DOHH2 (cell line): ENCODE data around the gene TMEM229B.

ENCODE experiments used
- H3F3A ChIP-seq: fragments of 200-600 bp; sonication (generic), shearing (Covaris generic); 2 replicates; pipeline ENCODE4 v1.6.0; 2016; ENCODE audit warnings: antibody characterized with exemption, mild to moderate bottlenecking; ENCODE audit not compliant: control insufficient read depth, insufficient read depth
- H3K27ac ChIP-seq: fragments of 200-600 bp; sonication (generic); 2 replicates; pipeline ENCODE4 v1.5.1; 2014; ENCODE audit warnings: low read depth, mild to moderate bottlenecking, low read length, moderate library complexity
- H3K27me3 ChIP-seq: fragments of 200-600 bp; sonication (generic); 2 replicates; pipeline ENCODE4 v1.6.1; 2014; ENCODE audit warnings: mild to moderate bottlenecking, low read length, mixed read lengths; ENCODE audit not compliant: control insufficient read depth
- H3K36me3 ChIP-seq: fragments of 200-600 bp; sonication (generic); 2 replicates; pipeline ENCODE4 v1.6.1; 2014; ENCODE audit warnings: mild to moderate bottlenecking, low read length, moderate library complexity, mixed read lengths; ENCODE audit not compliant: control insufficient read depth
- H3K4me1 ChIP-seq: fragments of 200-600 bp; sonication (generic); 2 replicates; pipeline ENCODE4 v1.6.1; 2014; ENCODE audit warnings: mild to moderate bottlenecking, low read length, mixed read lengths; ENCODE audit not compliant: control insufficient read depth
- H3K4me2 ChIP-seq: fragments of 200-600 bp; sonication (generic); 2 replicates; pipeline ENCODE4 v1.6.0; 2014; ENCODE audit warnings: mild to moderate bottlenecking, low read length, moderate library complexity
- H3K4me3 ChIP-seq: fragments of 200-600 bp; sonication (generic); 2 replicates; pipeline ENCODE4 v1.5.1; 2014; ENCODE audit warnings: mild to moderate bottlenecking, low read length, mixed read lengths
- H3K79me2 ChIP-seq: fragments of 200-600 bp; sonication (generic); 2 replicates; pipeline ENCODE4 v1.6.1; 2014; ENCODE audit warnings: mild to moderate bottlenecking, low read length, mixed read lengths; ENCODE audit not compliant: control insufficient read depth
- H3K9me2 ChIP-seq: fragments of 200-600 bp; sonication (generic); replicated peaks from 2 replicates; pipeline ENCODE4 v1.6.1; 2014; ENCODE audit warnings: mild to moderate bottlenecking, low read length, mixed read lengths; ENCODE audit not compliant: control insufficient read depth
- H3K9me3 ChIP-seq: fragments of 200-600 bp; sonication (generic); 2 replicates; pipeline ENCODE4 v1.6.1; 2014; ENCODE audit warnings: antibody characterized with exemption, low read length, mixed read lengths; ENCODE audit not compliant: control insufficient read depth, insufficient read depth
- H4K20me1 ChIP-seq: fragments of 200-600 bp; sonication (generic); 2 replicates; pipeline ENCODE4 v1.6.0; 2014; ENCODE audit warnings: low read depth, mild to moderate bottlenecking, antibody characterized with exemption, low read length, moderate library complexity; ENCODE audit not compliant: control insufficient read depth, insufficient read depth
- CTCF ChIP-seq: fragments of 200-600 bp; sonication (generic); IDR thresholded peaks from one replicate; pipeline ENCODE4 v1.5.1; 2014; ENCODE audit warnings: antibody characterized with exemption, mild to moderate bottlenecking, low read depth, low read length; ENCODE audit not compliant: poor library complexity, severe bottlenecking
- EZH2phosphoT487 ChIP-seq: fragments of 200-600 bp; sonication (generic); IDR thresholded peaks from 2 replicates; pipeline ENCODE4 v1.6.1; 2017; ENCODE audit warnings: borderline replicate concordance, mild to moderate bottlenecking, antibody characterized with exemption, low read length, moderate library complexity, mixed read lengths

TMEM229B gene

GRCh38 chr14:67497216-67497615 is 8.7 kb upstream of the TMEM229B start:
- no peaks in the 10 kb centered on the region for H3K27me3 ChIP-seq
- H3K9me2 ChIP-seq = no peaks in the 10 kb centered on the region
- H3K4me2 ChIP-seq = no peak overlapping the region
- no peaks in the 10 kb centered on the region for H3K36me3 ChIP-seq
- H3K27ac ChIP-seq = no peak overlapping the region
- H3K79me2 ChIP-seq = no peaks in the 10 kb centered on the region
- no peak overlapping the region for H3K4me3 ChIP-seq
- H3F3A ChIP-seq = no peaks in the 10 kb centered on the region
- no peaks in the 10 kb centered on the region for H4K20me1 ChIP-seq
- peaks cover 18% of the 10 kb centered on the region for H3K9me3 ChIP-seq
- peaks cover 13% of the 10 kb centered on the region for H3K4me1 ChIP-seq
- no peak for TF ChIP-seq CTCF
- no peak for TF ChIP-seq EZH2phosphoT487

DNA sequence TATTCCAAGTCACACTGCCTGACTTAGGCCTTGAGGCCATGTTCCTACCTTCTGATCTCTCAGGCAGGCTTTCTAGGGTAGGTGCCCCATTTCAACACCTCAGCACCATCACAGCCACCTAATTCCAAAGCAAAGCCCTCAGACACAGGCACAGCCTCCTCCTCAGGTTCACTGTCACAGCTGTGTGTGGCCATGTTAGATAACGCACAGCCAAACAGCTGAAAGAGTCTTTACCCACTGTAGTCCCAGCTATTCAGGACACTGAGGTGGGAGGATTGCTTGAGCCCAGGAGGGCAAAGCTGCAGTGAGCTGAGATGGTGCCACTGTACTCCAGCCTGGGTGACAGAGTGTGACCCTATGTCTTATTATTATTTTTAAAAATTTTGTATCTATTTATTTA is 7.3 kb upstream of the TMEM229B start:
- no peaks in the 10 kb centered on the region for H3K79me2 ChIP-seq
- peaks cover 16% of the 10 kb centered on the region for H3K4me1 ChIP-seq
- H3K27me3 ChIP-seq = no peaks in the 10 kb centered on the region
- no peaks in the 10 kb centered on the region for H3K9me2 ChIP-seq
- no peaks in the 10 kb centered on the region for H3K36me3 ChIP-seq
- H3K4me3 ChIP-seq = no peak overlapping the region
- no peak for TF ChIP-seq EZH2phosphoT487
- no peak for TF ChIP-seq CTCF
- H4K20me1 ChIP-seq = no peaks in the 10 kb centered on the region
- no peaks in the 10 kb centered on the region for H3F3A ChIP-seq
- H3K4me2 ChIP-seq = no peak overlapping the region
- no peak overlapping the region for H3K27ac ChIP-seq
- peaks cover 18% of the 10 kb centered on the region for H3K9me3 ChIP-seq

DNA sequence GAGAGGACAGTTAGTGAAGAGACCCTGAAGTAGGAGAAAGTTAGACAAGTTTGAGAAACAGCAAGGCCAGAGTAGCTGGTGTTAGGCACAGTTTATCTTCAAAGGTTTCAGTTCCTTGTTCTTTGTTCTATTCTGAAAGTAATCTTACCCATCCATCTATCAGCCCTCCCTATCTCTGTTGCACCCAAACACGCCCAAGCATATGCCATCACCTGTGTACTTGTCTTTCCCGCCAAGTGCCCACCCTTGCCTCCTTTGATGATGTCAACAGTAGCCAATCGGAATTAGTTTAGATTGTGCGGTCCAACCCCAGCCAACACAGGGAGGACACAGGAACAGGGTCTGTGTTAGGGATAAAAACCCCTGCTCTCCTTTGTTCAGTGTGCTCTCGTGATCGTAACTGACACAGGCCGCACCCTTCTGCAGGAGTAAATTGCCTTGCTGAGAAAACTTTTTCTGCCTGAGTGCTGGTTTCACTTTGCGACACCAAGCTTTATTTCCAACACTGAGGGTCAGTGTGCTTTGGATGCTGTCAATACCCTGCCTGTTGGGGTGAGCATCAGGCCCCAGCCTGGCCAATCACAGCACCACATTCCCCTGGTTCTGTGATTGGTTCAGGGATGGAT is 4.7 kb upstream of the TMEM229B start:
- Histone ChIP-seq H3K9me2 (no peaks in the 10 kb centered on the region), H3K27me3 (no peaks in the 10 kb centered on the region), H3K79me2 (no peaks in the 10 kb centered on the region), H3K4me2 (peak overlapping the region; percentile 36; the same call in 1 of the 2 replicates), H3K36me3 (no peaks in the 10 kb centered on the region), H4K20me1 (no peaks in the 10 kb centered on the region), H3K27ac (peak overlapping the region; percentile 36; the same call in 1 of the 2 replicates), H3K4me1 (peaks cover 42% of the 10 kb centered on the region), H3K9me3 (peaks cover 18% of the 10 kb centered on the region), H3K4me3 (0 out of 2 replicates have a peak overlapping the region, but pooled peaks have one; percentile 0), H3F3A (no peaks in the 10 kb centered on the region)
- TF ChIP-seq CTCF (no peak), EZH2phosphoT487 (no peak)
